Activated CD8-positive, alpha-beta memory T cell treated with anti-CD3 and anti-CD28 coated beads, Interleukin-2, amount 50 U/mL, for 24 hours (primary cell): Measurements from ENCODE around the gene CD226.
"Not testable (repeated sequence)": the region's sequence is repeated elsewhere in the genome, so short reads cannot be mapped to it uniquely, and the experiment has no call there.

Experiments used
- DNase-seq: peaks from one replicate; pipeline ENCODE4 v3.0.0-alpha.2; 2020; ENCODE audit errors: extremely low read depth

The CD226 gene

GRCh38 chr18:69947361-69948133, at the start of gene CD226:
Gene CD226 (minus strand): TSS chr18:69947873. CDS start chr18:69947406, 467 bp downstream.
- DNase-seq = no peak

DNA sequence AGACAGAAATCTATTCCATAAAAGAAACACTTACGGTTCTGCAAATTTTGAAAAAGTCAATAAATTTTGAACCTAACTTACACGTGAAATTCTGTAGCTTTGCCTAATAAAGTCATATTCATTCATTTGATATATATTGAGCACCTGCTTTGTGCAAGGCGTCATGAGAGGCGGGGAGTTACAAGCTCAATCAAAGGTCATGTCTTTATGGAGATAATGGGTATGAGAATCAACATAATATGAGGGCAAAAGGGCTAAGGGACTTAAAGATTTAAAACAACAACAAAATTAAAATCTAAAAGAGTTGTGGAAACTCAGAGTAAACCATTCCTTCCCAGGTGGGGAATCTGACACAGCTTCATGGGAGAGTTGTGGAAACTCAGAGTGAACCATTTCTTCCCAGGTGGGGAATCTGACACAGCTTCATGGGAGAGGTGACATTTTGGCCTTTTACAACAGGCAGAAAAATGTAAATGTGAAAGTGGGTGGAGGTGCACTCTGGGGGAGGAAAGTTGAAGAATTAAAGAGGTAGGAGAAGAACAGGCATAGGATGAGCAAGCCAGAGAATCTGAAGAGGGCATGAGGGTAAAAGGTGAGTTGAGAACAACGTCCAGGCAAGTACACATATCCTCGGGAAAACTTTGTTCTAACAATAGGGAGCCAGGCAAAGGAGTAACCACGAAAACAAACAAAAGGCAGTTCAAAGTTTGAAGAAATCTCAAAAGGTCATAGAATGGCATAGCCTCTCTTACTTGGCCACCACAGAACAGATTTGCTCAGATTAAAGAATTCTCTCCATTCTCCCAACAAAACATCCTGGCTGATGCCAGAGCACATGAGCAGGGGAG, 49.5 kb upstream of the CD226 start:
- no peak for DNase-seq

DNA sequence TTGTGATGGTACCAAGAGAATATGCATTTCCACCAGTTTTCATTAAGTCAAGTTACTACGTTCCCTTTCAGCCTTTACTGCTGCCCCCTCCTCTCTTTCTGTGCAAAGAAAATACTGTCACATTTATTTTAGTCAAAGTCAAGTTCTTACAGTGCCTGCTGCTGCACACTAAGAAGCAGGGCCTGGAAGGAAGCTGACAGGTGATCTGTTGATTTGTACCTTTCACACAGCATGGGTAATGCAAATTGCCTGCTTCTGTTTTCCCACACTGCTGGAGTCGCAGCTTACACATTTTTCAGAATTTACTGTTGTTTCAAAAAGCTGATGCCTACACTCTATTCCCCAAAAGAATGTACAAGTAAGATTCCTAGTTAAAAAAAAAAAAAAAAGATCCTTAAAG, 48.7 kb upstream of the CD226 start:
- DNase-seq = no peak

- no peak for DNase-seq
These were observed 48.1 kb upstream of the CD226 start for GRCh38 chr18:69995774-69996173.

DNA sequence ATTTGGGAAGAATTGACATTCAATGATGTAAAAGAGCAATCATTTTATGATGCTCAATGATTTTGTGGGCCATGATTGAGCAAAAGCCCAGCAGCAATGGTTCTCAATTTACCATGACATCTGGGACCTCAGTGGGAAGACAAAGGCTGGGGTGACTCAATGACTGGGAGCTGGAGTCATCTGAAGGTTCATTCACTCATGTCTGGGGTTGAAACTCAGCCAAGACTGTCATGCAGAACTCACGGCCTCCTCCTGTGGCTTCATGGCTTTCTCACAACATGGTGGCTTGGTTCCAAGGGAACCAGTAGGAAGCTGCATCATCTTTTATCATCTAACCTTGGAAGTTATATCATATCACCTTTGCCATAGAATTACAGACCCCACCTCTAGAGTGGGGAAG, 45.1 kb upstream of the CD226 start:
- DNase-seq = no peak

DNA sequence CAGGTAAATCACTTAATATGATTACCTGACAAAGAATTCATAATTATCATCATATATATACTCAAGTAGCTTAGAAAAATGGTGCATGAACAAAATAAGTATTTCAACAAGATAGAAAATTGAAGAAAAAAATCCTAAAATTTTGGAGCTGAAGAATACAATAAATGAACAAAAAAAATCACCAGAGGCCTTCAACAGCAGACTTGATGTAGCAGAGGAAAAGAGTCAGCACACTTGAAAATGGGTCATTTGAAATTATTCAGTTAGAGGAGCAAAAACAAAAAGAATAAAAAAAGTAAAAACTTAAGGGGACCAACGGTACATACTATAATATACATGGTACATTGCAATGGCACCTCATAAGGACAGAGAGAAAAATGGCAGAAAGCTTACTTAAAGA, 40.2 kb upstream of the CD226 start:
- DNase-seq = no peak

DNA sequence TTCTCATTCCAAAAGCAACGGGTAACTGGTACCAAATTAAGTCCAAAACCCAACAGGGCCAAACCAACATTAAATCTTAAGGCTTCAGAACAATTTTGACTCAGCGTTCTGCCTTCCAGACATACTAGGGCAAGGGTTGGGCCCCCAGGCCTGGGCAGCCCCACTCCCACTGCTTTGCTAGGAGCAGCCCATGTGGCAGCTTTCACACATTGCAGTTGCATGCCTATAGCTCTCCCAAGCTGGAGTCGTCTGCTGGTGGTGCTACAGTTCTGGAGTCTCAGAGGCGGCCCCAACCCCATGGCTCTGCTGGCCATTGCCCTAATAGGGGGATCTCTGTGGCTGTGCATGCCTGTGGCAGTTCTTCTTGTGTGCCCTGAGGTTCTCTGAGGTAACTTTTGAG, 37.6 kb upstream of the CD226 start:
- DNase-seq = no peak

GRCh38 chr18:69982417-69982816, 34.7 kb upstream of the CD226 start:
- no peak for DNase-seq

DNA sequence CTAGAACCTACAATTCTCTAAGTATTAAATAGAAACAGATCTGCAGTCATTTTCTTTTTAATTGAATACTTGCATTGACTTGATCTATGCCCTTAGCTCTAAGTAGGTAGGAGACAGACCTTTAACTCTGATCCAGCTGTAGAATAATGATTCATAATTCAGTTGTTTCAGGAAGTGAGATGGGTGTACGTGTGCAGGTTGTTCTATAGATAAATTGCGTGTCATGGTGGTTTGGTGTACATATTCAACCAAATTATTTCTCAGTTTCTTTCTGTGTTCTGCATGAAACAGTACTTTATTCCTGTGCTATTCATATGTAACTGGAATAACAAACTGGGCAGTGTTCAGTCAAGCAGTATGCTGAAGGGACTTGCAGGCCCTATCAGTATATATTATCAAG, 34.3 kb upstream of the CD226 start:
- no peak for DNase-seq

DNA sequence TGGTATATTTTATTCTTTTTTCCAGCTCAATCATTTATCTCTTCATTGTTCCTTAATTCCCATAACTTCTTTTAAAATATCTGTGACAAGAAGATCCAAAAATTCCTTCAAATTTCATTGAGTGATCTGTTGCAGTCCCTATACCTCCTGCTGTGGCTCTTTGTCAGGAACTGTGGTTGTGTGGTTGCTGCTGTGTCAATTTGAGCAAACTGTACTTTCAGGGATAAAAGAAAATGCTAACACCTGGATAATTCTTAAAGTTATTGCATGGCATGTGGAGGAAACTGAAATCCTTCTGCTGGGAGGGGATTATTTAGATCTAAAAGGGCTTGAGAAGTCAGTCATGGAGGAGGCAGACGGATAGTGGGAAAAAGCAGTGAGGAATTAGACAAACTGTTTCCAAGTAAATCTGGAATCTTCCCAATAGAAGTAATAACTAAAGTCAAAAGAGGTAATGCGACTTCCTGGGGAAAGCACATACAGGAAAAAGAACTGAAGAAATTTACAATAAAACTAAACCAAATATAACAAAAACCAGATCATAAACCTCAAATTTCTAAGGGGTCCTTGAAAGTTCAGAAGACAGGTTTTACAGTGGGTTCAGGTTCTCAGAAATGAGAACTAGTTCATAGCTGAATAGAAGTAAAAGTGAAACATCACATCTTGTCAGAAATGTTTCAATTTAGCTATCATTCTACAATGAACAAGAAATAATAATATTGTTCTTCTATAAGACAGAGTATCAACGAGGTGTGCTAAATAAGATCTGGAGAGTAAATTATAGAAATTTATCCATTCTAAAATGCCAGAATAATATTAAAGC, 33.5 kb upstream of the CD226 start:
- no peak for DNase-seq

DNA sequence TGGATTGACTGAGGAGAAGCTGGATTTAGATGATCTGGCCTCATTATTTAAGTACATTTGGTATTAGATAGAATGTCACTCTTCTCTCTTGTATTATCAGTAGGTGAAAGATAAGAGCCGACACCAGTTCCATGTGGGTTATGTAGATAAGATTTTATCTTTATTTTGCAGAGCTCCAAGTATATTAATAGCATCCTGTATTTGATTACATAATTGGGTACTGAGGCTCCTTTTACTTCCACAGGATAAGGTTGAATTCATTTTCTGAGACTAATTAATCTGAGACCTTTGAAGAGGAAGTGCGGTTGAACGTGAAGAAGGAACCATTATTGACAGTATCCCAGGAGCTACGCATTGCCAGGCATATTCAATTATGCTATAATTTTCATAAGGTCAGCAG, 32.8 kb upstream of the CD226 start:
- DNase-seq = no peak

DNA sequence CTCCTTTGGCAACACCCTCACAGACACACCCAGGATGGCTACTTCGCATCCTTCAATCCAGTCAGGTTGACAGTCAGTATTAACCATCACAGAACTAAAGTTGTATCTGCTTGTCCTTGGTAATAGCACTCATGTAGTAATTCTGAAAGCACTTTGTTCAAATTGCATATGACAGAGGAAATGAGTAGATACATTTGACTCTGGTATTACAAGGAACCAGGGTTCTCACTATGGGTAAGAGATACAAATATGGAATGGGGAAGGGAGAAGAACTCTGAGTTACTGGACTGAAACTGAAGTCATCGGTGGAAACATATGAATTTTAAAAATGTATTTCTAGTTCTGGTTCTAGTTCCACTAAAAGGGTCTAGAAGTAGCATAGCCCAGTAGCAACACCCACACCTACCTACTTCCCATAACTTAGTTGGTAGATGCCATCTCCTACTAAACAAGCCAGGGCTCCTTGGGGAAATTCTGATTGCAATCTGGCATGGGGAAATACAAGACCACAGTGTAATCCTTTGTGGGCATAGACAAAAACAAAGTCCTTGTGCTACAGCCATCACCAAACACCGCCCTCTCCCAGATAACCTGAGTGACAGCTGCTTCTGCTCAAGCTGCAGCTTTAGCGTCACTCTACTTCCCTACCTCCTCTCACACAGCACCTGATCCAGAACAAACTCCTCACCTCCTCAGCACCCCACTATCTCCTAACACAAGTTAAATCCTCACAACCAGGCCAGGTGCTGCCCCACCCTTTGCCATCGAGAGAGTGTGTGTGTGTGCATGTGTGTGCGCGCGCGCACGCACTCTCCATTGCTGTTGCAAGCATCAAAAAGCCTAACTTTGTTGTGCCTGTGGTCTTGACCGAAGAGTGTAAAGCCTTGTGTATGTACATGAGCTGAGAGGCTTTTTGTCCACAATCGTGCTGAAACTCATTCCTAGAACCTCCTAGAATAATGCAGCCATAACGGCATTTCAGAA, 31.4 kb upstream of the CD226 start:
- DNase-seq = no peak

- not testable (repeated sequence) for DNase-seq
These were observed 27.6 kb upstream of the CD226 start for GRCh38 chr18:69975294-69975693.

- no peak for DNase-seq
These were observed 26.7 kb upstream of the CD226 start for GRCh38 chr18:69974365-69974764.

DNA sequence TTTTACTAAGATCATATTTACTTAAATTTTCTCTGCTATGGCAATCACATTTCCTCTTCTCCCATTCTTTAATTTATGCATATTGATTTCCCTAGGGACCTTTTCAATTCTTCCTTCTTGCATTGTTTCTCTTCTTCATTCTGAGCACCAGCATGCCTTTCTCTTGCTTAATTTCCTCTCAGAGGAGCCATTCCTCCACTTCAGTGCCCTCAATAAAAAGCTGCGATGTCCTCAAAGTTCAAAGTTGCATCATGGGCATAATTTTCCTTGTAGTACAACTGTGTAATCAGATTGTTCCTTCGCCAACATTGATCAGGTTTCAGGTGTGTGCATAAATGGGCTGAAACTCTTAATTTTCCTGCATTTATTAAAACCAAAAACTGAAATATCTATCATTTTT, 21.8 kb upstream of the CD226 start:
- DNase-seq = no peak

DNA sequence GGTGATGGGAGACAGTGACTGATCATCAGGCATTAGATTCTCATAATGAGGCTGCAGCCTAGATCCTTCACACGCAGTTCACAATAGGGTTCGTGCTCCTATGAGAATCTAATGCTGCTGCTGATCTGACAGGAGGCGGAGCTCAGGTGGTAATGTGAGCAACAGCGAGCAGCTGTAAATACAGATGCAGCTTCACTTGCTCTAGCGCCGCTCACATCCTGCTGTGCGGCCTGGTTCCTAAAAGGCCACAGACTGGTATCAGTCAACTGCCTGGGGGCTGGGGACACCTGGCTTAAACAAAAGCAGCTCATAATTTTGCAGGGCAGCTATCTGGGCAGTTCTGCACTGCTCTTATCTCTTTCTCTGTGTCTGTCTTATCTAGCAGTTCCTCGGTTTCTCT, 20.4 kb upstream of the CD226 start:
- DNase-seq = no peak

GRCh38 chr18:69963196-69963595, 15.5 kb upstream of the CD226 start:
- no peak for DNase-seq

- no peak for DNase-seq
These were observed 14.0 kb upstream of the CD226 start for GRCh38 chr18:69961718-69962117.

- no peak for DNase-seq
These were observed 10.7 kb upstream of the CD226 start for GRCh38 chr18:69958422-69958821.

DNA sequence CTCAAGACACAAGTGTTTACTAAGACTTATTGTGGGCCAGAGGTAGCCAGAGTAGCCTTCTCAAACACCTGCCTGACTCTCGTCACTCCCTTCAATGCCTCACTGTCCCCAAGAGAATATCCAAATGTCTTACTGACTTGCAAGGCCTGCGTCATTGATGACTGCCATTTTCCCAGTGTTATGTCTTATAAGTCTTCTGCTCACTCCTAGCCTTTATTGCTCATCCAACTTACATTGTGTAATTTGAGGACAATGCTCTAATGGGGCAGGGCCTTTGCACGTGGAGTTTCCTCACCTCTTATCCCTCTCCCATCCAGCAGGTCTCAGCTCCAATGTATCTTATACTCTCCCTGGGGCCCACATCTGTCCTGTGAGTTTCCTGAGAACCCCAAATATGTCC, 10.1 kb upstream of the CD226 start:
- DNase-seq = no peak
